HepG2 (cell line): ENCODE results near the gene APLF. TPM values are rescaled to one million over a fixed set of nuclear protein-coding genes. Genes with fewer than 3 reads are reported as not detected.

Experiments
- CBX1 ChIP-seq: IDR thresholded peaks from one replicate; pipeline ENCODE4 v1.6.1; 2016; ENCODE audit warnings: antibody characterized with exemption, low read depth
- CREB1 ChIP-seq, 2 experiments: fragments of 450-650 bp in 1 of 2; IDR thresholded peaks; 2 replicates each; pipeline ENCODE4 v1.6.1; 2016 to 2017; ENCODE audit warnings: control low read depth in 1 of 2, mild to moderate bottlenecking in 1 of 2, missing compliant biosample characterization in 1 of 2, missing genetic modification characterization in 1 of 2
- FOSL2 ChIP-seq: sonication (generic); formaldehyde crosslinking; IDR thresholded peaks from 2 replicates; pipeline ENCODE4 v1.4.0; 2020; ENCODE audit warnings: missing genetic modification reagents
- HNRNPUL1 ChIP-seq: fragments of 200-400 bp; formaldehyde crosslinking; IDR thresholded peaks from 2 replicates; pipeline ENCODE4 v1.6.1; 2017; ENCODE audit warnings: low read depth, mild to moderate bottlenecking, low read length, moderate library complexity
- ISL2 ChIP-seq: sonication (generic); formaldehyde crosslinking; IDR thresholded peaks from 2 replicates; pipeline ENCODE4 v1.5.0; 2020; ENCODE audit warnings: missing genetic modification reagents
- ISX ChIP-seq: sonication (generic); formaldehyde crosslinking; conservative IDR thresholded peaks from 2 replicates; pipeline ENCODE4 v1.5.0; 2020; ENCODE audit warnings: missing genetic modification reagents
- KAT2B ChIP-seq: fragments of 150-350 bp; IDR thresholded peaks from 2 replicates; pipeline ENCODE4 v1.6.1; 2014; ENCODE audit warnings: low read depth, low read length, borderline replicate concordance
- KLF16 ChIP-seq, 2 experiments: sonication (generic) in 1 of 2; formaldehyde crosslinking in 1 of 2; IDR thresholded peaks; 2 replicates each; pipeline versions ENCODE4 v1.6.1 to v1.8.0; 2016 to 2023; ENCODE audit warnings: missing genetic modification reagents in 2 of 2, missing compliant biosample characterization in 1 of 2
- MIXL1 ChIP-seq: IDR thresholded peaks from 2 replicates; pipeline ENCODE4 v1.6.1; 2016
- MYNN ChIP-seq: sonication (generic); formaldehyde crosslinking; IDR thresholded peaks from 2 replicates; pipeline ENCODE4 v1.4.0; 2020; ENCODE audit warnings: mild to moderate bottlenecking, low read depth, missing genetic modification reagents
- PPARG ChIP-seq: conservative IDR thresholded peaks from 2 replicates; pipeline ENCODE4 v1.6.1; 2016; ENCODE audit warnings: missing biosample characterization, missing genetic modification reagents
- SNAI1 ChIP-seq: sonication (generic); formaldehyde crosslinking; IDR thresholded peaks from 2 replicates; pipeline ENCODE4 v1.5.0; 2020; ENCODE audit warnings: mild to moderate bottlenecking, missing genetic modification reagents, borderline replicate concordance
- YEATS4 ChIP-seq: sonication (generic); formaldehyde crosslinking; IDR thresholded peaks from 2 replicates; pipeline ENCODE4 v1.4.0; 2020; ENCODE audit warnings: missing genetic modification reagents, borderline replicate concordance
- ZKSCAN5 ChIP-seq: sonication (generic); formaldehyde crosslinking; IDR thresholded peaks from 2 replicates; pipeline ENCODE4 v1.5.1; 2020; ENCODE audit warnings: mild to moderate bottlenecking, missing genetic modification reagents
- ZNF3 ChIP-seq: IDR thresholded peaks from 2 replicates; pipeline ENCODE4 v1.7.0; 2017; ENCODE audit warnings: inconsistent platforms
- ZNF432 ChIP-seq: sonication (generic); formaldehyde crosslinking; IDR thresholded peaks from 2 replicates; pipeline ENCODE4 v1.5.0; 2020; ENCODE audit warnings: missing genetic modification reagents, mild to moderate bottlenecking, borderline replicate concordance
- ZNF543 ChIP-seq: sonication (generic); formaldehyde crosslinking; IDR thresholded peaks from 2 replicates; pipeline ENCODE4 v1.4.0; 2020; ENCODE audit warnings: mild to moderate bottlenecking, missing genetic modification reagents
- ZNF678 ChIP-seq: sonication (generic); formaldehyde crosslinking; IDR thresholded peaks from 2 replicates; pipeline ENCODE4 v1.4.0; 2020; ENCODE audit warnings: mild to moderate bottlenecking, missing genetic modification reagents
- ZNF749 ChIP-seq: sonication (generic); formaldehyde crosslinking; IDR thresholded peaks from 2 replicates; pipeline ENCODE4 v1.8.0; 2022; ENCODE audit warnings: mild to moderate bottlenecking, missing genetic modification reagents, moderate library complexity, borderline replicate concordance
- ZNF788 ChIP-seq: sonication (generic); formaldehyde crosslinking; IDR thresholded peaks from 2 replicates; pipeline ENCODE4 v1.5.0; 2020; ENCODE audit warnings: mild to moderate bottlenecking, missing genetic modification reagents, borderline replicate concordance
- ZNF790 ChIP-seq: sonication (generic); formaldehyde crosslinking; IDR thresholded peaks from 2 replicates; pipeline ENCODE4 v1.8.0; 2022; ENCODE audit warnings: missing genetic modification reagents, mild to moderate bottlenecking, borderline replicate concordance
- polyA plus RNA-seq, 8 experiments: library from polyadenylated mRNA; depleted of rRNA in 3 of 8; stranded (reverse) in 7 of 8; unstranded in 1 of 8; fragments of >200 nt; fragmentation: Illumina TruSeq in 4 of 8; extraction: Trizol in 4 of 8; gene quantifications; 2 replicates each; pipeline versions ENCODE4 v1.2.1 to v1.2.3, GENCODE V29; 2011 to 2016; ENCODE audit warnings: low read depth in 4 of 8, missing spikeins in 1 of 8, mixed read lengths in 1 of 8; ENCODE audit not compliant: insufficient read depth in 1 of 8
- total RNA-seq, 5 experiments: library from RNA; depleted of rRNA; stranded (reverse); fragments of >200 nt; fragmentation: Illumina TruSeq; extraction: Trizol; gene quantifications; 2 replicates each; pipeline ENCODE4 v1.2.3, GENCODE V29; 2016; ENCODE audit warnings: low read depth in 1 of 5
- TF ChIP-seq, protein P1 (sequence below): sonication (generic); formaldehyde crosslinking; IDR thresholded peaks from 2 replicates; pipeline ENCODE4 v1.5.0; 2020; ENCODE audit warnings: missing genetic modification reagents, mild to moderate bottlenecking, borderline replicate concordance
- TF ChIP-seq, protein P2 (sequence below): sonication (generic); formaldehyde crosslinking; IDR thresholded peaks from 2 replicates; pipeline ENCODE4 v1.4.0; 2020; ENCODE audit warnings: missing genetic modification reagents, borderline replicate concordance
- TF ChIP-seq, protein P3 (sequence below): sonication (generic); formaldehyde crosslinking; IDR thresholded peaks from 2 replicates; pipeline ENCODE4 v1.8.1; 2023; ENCODE audit warnings: mild to moderate bottlenecking, inconsistent platforms, moderate library complexity, missing genetic modification reagents, borderline replicate concordance

Gene APLF
- total and polyA plus RNA-seq, 2 of the 13 experiments (the other 11 are each of a cell fraction or from before 2014, with no cell fraction given): 0.45 to 2.2 TPM

DNA sequence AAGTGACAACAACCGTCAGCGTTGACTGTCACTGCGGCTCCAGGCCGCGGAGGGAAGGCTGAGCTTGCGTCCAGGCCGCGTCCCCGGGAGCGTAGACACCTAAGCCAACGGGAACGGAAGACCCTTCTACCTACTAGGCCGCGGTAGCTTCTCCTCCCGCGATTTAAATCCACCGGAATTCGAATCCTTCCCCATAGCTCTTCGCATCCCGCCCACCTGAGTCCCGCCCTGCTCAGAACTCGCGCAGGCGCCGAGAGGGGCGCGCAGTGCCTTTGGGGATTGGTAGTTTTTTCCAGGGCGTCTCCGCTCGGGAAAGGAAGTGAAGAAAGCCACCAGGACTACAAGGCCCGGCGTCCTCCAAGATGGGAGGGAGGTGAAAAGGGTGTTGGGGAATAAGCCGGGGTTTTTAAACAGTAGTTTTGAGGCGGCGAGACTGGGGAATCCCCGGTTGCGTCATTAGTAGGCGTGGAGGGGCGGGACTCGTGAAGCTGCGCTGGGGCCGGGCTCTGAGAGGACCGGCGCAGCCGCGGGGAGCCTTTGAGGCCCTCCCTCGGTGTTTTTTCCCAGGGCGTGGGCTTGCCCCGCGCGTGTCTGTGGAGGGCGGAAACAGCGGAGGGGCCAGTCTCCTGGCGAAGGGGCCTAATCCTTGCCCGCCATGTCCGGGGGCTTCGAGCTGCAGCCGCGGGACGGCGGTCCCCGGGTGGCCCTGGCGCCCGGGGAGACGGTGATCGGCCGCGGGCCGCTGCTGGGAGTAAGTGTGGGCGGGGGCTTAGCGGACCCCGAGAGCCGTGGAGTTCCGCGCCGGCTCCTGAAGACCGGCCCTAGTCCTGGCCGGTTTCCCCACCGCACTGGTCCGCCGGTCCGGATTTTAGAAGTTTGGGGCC lies at the start of gene APLF, which contains the start of gene FBXO48 (continued):
- TF ChIP-seq, protein P1, sequence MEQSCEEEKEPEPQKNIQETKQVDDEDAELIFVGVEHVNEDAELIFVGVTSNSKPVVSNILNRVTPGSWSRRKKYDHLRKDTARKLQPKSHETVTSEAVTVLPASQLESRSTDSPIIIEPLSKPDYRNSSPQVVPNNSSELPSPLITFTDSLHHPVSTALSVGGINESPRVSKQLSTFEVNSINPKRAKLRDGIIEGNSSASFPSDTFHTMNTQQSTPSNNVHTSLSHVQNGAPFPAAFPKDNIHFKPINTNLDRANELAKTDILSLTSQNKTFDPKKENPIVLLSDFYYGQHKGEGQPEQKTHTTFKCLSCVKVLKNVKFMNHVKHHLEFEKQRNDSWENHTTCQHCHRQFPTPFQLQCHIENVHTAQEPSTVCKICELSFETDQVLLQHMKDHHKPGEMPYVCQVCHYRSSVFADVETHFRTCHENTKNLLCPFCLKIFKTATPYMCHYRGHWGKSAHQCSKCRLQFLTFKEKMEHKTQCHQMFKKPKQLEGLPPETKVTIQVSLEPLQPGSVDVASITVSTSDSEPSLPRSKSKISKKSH: no peak; the same call in 1 of the 2 replicates
- peak; percentile 50 for TF ChIP-seq FOSL2 (CRISPR knock-in tag)
- peak; percentile 78; the same call in 1 of the 2 replicates for TF ChIP-seq ZNF788 (CRISPR knock-in tag)
- no peak for TF ChIP-seq HNRNPUL1
- TF ChIP-seq CREB1 (IDR thresholded peaks at IDR 0.05): peak; percentile 74
- peak; percentile 93 for TF ChIP-seq CREB1 (CRISPR knock-in tag; IDR thresholded peaks at IDR 0.05)
- TF ChIP-seq ISX: no peak
- TF ChIP-seq ZNF543 (CRISPR knock-in tag): peak; percentile 80; the same call in 1 of the 2 replicates
- 0 out of 2 replicates have a peak, but pooled peaks have one; percentile 11 for TF ChIP-seq MIXL1
- peak; percentile 78 for TF ChIP-seq ISL2
- no peak; the same call in 1 of the 2 replicates for TF ChIP-seq MYNN
- TF ChIP-seq, protein P2, sequence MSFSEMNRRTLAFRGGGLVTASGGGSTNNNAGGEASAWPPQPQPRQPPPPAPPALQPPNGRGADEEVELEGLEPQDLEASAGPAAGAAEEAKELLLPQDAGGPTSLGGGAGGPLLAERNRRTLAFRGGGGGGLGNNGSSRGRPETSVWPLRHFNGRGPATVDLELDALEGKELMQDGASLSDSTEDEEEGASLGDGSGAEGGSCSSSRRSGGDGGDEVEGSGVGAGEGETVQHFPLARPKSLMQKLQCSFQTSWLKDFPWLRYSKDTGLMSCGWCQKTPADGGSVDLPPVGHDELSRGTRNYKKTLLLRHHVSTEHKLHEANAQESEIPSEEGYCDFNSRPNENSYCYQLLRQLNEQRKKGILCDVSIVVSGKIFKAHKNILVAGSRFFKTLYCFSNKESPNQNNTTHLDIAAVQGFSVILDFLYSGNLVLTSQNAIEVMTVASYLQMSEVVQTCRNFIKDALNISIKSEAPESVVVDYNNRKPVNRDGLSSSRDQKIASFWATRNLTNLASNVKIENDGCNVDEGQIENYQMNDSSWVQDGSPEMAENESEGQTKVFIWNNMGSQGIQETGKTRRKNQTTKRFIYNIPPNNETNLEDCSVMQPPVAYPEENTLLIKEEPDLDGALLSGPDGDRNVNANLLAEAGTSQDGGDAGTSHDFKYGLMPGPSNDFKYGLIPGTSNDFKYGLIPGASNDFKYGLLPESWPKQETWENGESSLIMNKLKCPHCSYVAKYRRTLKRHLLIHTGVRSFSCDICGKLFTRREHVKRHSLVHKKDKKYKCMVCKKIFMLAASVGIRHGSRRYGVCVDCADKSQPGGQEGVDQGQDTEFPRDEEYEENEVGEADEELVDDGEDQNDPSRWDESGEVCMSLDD (CRISPR knock-in tag): no peak
- TF ChIP-seq ZNF749 (CRISPR knock-in tag): peak; percentile 83; the same call in 1 of the 2 replicates
- TF ChIP-seq KAT2B: no peak
- no peak for TF ChIP-seq ZKSCAN5 (CRISPR knock-in tag)
- 0 out of 2 replicates have a peak, but pooled peaks have one; percentile 86 for TF ChIP-seq SNAI1 (CRISPR knock-in tag)
- TF ChIP-seq, protein P3, sequence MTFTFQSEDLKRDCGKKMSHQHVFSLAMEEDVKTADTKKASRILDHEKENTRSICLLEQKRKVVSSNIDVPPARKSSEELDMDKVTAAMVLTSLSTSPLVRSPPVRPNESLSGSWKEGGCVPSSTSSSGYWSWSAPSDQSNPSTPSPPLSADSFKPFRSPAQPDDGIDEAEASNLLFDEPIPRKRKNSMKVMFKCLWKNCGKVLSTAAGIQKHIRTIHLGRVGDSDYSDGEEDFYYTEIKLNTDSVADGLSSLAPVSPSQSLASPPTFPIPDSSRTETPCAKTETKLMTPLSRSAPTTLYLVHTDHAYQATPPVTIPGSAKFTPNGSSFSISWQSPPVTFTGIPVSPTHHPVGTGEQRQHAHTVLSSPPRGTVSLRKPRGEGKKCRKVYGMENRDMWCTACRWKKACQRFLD (CRISPR knock-in tag): no peak
- peak; percentile 76; the same call in 1 of the 2 replicates for TF ChIP-seq ZNF790 (CRISPR knock-in tag)
- peak in 1 of 2 experiments; percentile 98; a peak in 2 of 4 replicates for TF ChIP-seq KLF16 (CRISPR knock-in tag; IDR thresholded peaks at IDR 0.05)
- 0 out of 2 replicates have a peak, but pooled peaks have one; percentile 5 for TF ChIP-seq PPARG
- TF ChIP-seq ZNF3 (CRISPR knock-in tag): 0 out of 2 replicates have a peak, but pooled peaks have one; percentile 50
- peak; percentile 80; the same call in 1 of the 2 replicates for TF ChIP-seq YEATS4 (CRISPR knock-in tag)
- TF ChIP-seq ZNF678: 0 out of 2 replicates have a peak, but pooled peaks have one; percentile 4
- no peak for TF ChIP-seq ZNF432 (CRISPR knock-in tag)
- TF ChIP-seq CBX1: no peak
